ENCODE measurements around the gene LRRC4C.

The LRRC4C gene

DNA sequence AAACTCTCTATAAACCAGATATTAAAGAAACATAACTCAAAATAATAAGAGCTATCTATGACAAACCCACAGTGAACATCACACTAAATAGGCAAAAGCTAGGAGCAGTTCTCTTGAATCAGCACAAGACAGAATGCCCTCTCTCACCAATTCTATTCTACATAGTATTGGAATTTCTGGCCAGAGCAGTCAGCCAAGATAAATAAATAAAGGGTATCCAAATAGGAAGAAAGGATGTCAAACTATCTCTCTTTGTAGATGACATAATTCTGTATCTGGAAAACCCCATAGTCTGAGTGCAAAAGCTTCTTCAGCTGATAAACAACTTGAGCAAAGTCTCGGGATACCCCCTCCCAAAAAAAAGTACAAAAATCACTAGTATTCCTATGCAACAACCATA lies 359.8 kb downstream of the LRRC4C start:
- H3K4me2 ChIP-seq, result no peak overlapping the region
- H3K4me3 ChIP-seq, result no peak overlapping the region
- H3K27me3 ChIP-seq, result no peaks in the 10 kb centered on the region
- H4K20me1 ChIP-seq, result no peaks in the 10 kb centered on the region
- no peak overlapping the region for H3K27ac ChIP-seq
- no peak for TF ChIP-seq Cebpa-rat (IDR thresholded peaks at IDR 0.05)
- no peak overlapping the region for H3K9ac ChIP-seq
- H3K36me3 ChIP-seq, result no peaks in the 10 kb centered on the region
- no peaks in the 10 kb centered on the region for H3K9me3 ChIP-seq (replicated peaks in 1 of 11)
- no peaks in the 10 kb centered on the region for H3K4me1 ChIP-seq

GRCh38 chr11:41085123-41085522 lies 374.3 kb downstream of the LRRC4C start:
- no peaks in the 10 kb centered on the region for H3K27me3 ChIP-seq
- H3K27ac ChIP-seq, result no peak overlapping the region
- no peaks in the 10 kb centered on the region for H3K9me3 ChIP-seq (replicated peaks in 1 of 11)

GRCh38 chr11:41081756-41082285 lies 377.6 kb downstream of the LRRC4C start:
- Histone ChIP-seq H4K20me1 (no peaks in the 10 kb centered on the region), H3K27me3 (no peaks in the 10 kb centered on the region), H3K4me3 (no peak overlapping the region), H3K27ac (no peak overlapping the region), H3K36me3 (no peaks in the 10 kb centered on the region), H3K9me3 (replicated peaks in 1 of 11) (peaks cover 0 to 6% (median 0%) of the 10 kb centered on the region in 11 experiments; a peak in 2 of 22 replicates), H3K9ac (no peak overlapping the region), H3K4me2 (no peak overlapping the region), H3K4me1 (no peaks in the 10 kb centered on the region)
- TF ChIP-seq Cebpa-rat (IDR thresholded peaks at IDR 0.05), result no peak

More at GRCh38 chr11:41085123-41085522, 374.3 kb downstream of the LRRC4C start:
- Histone ChIP-seq H4K20me1 (no peaks in the 10 kb centered on the region), H3K4me3 (no peak overlapping the region), H3K9ac (no peak overlapping the region), H3K36me3 (no peaks in the 10 kb centered on the region), H3K4me1 (no peaks in the 10 kb centered on the region), H3K4me2 (no peak overlapping the region)
- no peak for TF ChIP-seq Cebpa-rat (IDR thresholded peaks at IDR 0.05)

DNA sequence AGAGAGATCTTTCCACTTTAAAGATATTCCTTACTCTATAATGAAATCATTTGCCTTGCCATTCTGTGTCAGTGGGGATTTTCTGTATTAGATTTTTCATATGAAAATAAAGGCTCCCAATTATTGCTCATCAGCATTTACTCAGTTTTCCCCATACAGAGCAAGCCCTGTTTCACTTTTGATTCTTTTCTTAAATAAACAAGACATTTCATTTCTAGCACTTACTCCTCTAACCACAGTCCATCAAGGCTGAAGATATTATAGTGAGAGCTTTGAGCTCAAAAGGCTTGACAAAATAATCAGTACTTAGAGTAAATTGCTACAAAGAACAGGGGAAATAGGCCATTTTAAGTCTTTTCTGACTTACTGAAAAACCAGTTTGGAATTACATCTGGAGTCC lies 385.1 kb downstream of the LRRC4C start:
- Histone ChIP-seq H3K36me3 (no peaks in the 10 kb centered on the region), H3K27ac (no peak overlapping the region), H3K4me2 (no peak overlapping the region), H3K9me3 (replicated peaks in 1 of 11) (peaks cover 0 to 16% (median 4%) of the 10 kb centered on the region in 11 experiments; a peak in 6 of 22 replicates), H4K20me1 (no peaks in the 10 kb centered on the region), H3K27me3 (no peaks in the 10 kb centered on the region), H3K4me1 (peaks cover 0 to 6% (median 0%) of the 10 kb centered on the region in 10 experiments; a peak in 5 of 20 replicates), H3K9ac (no peak overlapping the region), H3K4me3 (no peak overlapping the region)
- TF ChIP-seq Cebpa-rat (IDR thresholded peaks at IDR 0.05), result no peak

GRCh38 chr11:41065432-41065831 lies 394.0 kb downstream of the LRRC4C start:
- TF ChIP-seq Cebpa-rat (IDR thresholded peaks at IDR 0.05), result no peak
- Histone ChIP-seq H3K36me3 (no peaks in the 10 kb centered on the region), H3K4me3 (no peak overlapping the region), H3K27me3 (no peaks in the 10 kb centered on the region), H3K9me3 (replicated peaks in 1 of 11) (peaks cover 0 to 13% (median 6%) of the 10 kb centered on the region in 11 experiments; a peak in 7 of 22 replicates), H3K4me2 (no peak overlapping the region), H3K4me1 (no peaks in the 10 kb centered on the region), H4K20me1 (no peaks in the 10 kb centered on the region), H3K27ac (no peak overlapping the region), H3K9ac (no peak overlapping the region)

DNA sequence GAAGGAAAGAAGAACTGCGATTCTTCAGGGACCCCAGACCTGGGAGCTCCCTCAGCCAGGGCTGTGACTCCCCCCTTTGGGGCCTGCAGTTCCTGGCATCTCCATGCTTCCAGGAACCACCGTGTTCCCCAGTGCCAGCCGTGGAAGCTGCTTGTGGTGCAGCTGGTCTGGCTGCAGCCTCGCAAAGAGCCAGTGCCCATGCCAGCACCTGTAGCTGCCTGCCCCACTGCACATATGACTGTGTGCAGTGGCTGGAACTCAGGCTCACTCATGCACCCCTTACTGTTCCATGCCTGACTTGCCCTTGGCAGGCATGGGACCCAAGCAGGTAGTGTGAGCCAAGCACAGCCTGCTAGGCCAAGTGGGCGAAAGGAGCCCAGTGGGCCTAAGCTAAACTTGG lies 401.3 kb downstream of the LRRC4C start:
- Histone ChIP-seq H3K9me3 (replicated peaks in 1 of 11) (no peaks in the 10 kb centered on the region), H3K9ac (no peak overlapping the region), H3K4me2 (no peak overlapping the region)

DNA sequence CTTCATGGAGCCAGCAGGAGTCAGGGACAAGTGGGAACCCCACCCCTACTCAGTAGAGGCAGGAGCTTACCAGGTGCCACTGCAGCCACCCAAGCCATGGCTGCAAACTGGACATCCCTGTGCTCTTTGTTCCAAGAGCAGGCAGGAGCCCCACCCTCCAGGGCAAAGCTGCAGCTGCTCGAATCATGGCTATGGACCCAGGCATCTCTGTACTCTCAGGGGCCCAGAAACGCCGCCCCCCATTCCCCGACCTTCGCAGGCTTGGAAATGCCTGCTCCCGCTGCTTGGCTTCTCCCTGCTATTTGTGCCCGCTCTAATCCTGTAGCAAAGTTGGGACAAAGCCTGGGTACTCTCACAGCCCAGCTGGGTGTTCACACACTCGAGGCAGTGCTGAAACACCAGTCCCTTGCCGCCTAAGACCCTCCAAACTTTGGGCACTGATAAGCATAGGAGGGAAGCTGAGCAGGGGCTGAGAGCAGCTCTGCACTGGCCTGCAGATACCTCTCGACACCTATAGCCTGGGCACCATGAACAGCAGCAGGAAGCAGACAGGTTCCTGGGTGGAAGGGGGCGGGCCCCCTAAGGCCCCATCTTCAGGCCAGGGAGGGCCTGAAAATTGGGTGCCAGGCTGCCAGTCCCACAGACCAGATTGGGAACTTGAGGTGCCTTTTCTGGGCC lies 402.4 kb downstream of the LRRC4C start:
- H3K27ac ChIP-seq, result no peak overlapping the region

More for the DNA sequence above, 401.3 kb downstream of the LRRC4C start:
- H4K20me1 ChIP-seq, result no peaks in the 10 kb centered on the region
- no peaks in the 10 kb centered on the region for H3K27me3 ChIP-seq
- no peaks in the 10 kb centered on the region for H3K4me1 ChIP-seq
- no peak for TF ChIP-seq Cebpa-rat (IDR thresholded peaks at IDR 0.05)
- no peak overlapping the region for H3K27ac ChIP-seq
- no peaks in the 10 kb centered on the region for H3K36me3 ChIP-seq
- H3K4me3 ChIP-seq, result no peak overlapping the region

DNA sequence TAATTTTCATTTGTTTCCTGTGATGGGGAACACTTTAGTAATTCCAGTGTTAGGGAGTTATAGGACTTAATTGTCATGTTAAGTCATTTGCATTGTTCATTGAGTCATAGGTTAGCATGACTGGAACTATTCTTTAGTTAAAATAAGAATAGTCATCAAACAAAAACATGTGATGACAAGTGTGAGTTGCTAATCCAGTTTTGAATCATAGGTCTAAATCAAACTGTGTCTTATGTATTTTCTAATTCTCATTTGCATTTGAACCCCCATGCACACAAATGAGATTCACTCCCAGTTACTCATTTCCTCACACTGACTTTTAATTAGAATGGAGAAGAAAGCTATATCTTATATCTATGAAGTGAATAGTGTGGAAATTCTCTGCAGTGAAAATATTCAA lies 405.6 kb downstream of the LRRC4C start:
- no peak for TF ChIP-seq Cebpa-rat (IDR thresholded peaks at IDR 0.05)
- no peak overlapping the region for H3K4me3 ChIP-seq
- H3K9ac ChIP-seq, result no peak overlapping the region
- H3K4me1 ChIP-seq, result no peaks in the 10 kb centered on the region
- no peaks in the 10 kb centered on the region for H4K20me1 ChIP-seq
- no peaks in the 10 kb centered on the region for H3K36me3 ChIP-seq
- H3K4me2 ChIP-seq, result no peak overlapping the region
- H3K27me3 ChIP-seq, result no peaks in the 10 kb centered on the region
- no peak overlapping the region for H3K27ac ChIP-seq
- peaks cover 0 to 12% (median 10%) of the 10 kb centered on the region in 11 experiments; a peak in 15 of 22 replicates for H3K9me3 ChIP-seq (replicated peaks in 1 of 11)

More for the DNA sequence above, 402.4 kb downstream of the LRRC4C start:
- TF ChIP-seq Cebpa-rat (IDR thresholded peaks at IDR 0.05), result no peak
- Histone ChIP-seq H3K9ac (no peak overlapping the region), H3K9me3 (replicated peaks in 1 of 11) (no peaks in the 10 kb centered on the region), H4K20me1 (no peaks in the 10 kb centered on the region), H3K4me3 (no peak overlapping the region), H3K4me2 (no peak overlapping the region), H3K4me1 (no peaks in the 10 kb centered on the region), H3K36me3 (no peaks in the 10 kb centered on the region), H3K27me3 (no peaks in the 10 kb centered on the region)

DNA sequence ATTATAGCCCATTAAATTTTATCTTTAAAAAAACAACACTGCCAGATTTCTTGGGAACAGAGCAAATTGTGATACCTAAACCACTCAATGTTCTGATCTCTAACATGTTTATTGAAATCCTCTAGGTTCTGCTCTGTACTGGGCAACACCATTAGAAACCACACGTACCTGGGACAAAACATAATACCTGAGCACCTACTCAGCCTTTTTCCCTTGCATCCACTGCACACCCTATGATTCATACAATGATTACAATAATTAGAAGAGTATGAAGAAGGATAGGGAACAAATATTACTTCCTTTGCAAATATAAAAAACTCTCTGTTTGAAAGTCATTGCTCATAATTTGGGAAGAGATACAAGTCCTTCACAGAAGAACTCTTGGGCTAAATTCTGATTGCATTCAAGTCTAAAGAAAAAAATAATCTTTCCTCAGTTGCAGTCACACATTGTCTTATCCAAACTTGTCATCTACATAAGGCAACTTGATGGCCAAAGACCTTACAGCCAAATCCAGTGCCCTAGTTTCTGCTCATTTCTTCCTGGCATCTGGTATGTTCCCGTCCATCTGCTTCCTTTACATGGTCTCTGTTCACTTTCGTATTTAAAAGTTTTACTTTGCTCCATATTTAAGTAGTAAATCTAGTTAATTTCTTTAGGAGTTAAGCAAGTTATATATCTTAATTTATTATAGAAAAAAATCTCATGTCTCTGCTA lies 407.4 kb downstream of the LRRC4C start:
- peaks cover 0 to 17% (median 12%) of the 10 kb centered on the region in 11 experiments; a peak in 15 of 22 replicates for H3K9me3 ChIP-seq (replicated peaks in 1 of 11)
- H4K20me1 ChIP-seq, result no peaks in the 10 kb centered on the region
- TF ChIP-seq Cebpa-rat (IDR thresholded peaks at IDR 0.05), result no peak
- H3K9ac ChIP-seq, result no peak overlapping the region
- H3K4me2 ChIP-seq, result no peak overlapping the region
- no peak overlapping the region for H3K4me3 ChIP-seq
- H3K36me3 ChIP-seq, result no peaks in the 10 kb centered on the region
- no peak overlapping the region for H3K27ac ChIP-seq
- no peaks in the 10 kb centered on the region for H3K4me1 ChIP-seq
- H3K27me3 ChIP-seq, result no peaks in the 10 kb centered on the region
